Heart right ventricle (tissue), 16 donors: ENCODE results near the gene AGPS. TPM values are rescaled to one million over a fixed set of nuclear protein-coding genes. Genes with fewer than 3 reads are reported as not detected.

Source experiments
- ATAC-seq, 8 donors: fragments of 200-7000 bp; cut with Tn5 transposase; one replicate each; pipeline ENCODE4 v1.9.1; 2020; ENCODE audit warnings: mild to moderate bottlenecking in 8 of 8, moderate library complexity in 8 of 8, moderate number of reproducible peaks in 1 of 8
- DNase-seq, 2 donors: peaks; one replicate each; pipeline ENCODE4 v3.0.0-alpha.2; 2020
- H3K27ac ChIP-seq, 10 donors: fragments of 200-600 bp; sonication (generic) in 2 of 10; one replicate each; pipeline versions ENCODE4 v1.5.0 to v1.8.0; 2020 to 2022; ENCODE audit warnings: mild to moderate bottlenecking in 3 of 10
- H3K27me3 ChIP-seq, 7 donors: fragments of 200-600 bp; one replicate each; pipeline ENCODE4 v1.8.0; 2021 to 2022; ENCODE audit warnings: mild to moderate bottlenecking in 2 of 7
- H3K36me3 ChIP-seq, 9 donors: fragments of 200-600 bp; sonication (generic) in 1 of 9; one replicate each; pipeline versions ENCODE4 v1.5.0 to v1.8.0; 2020 to 2022; ENCODE audit warnings: mild to moderate bottlenecking in 2 of 9
- H3K4me1 ChIP-seq, 9 donors: fragments of 200-600 bp; sonication (generic) in 1 of 9; one replicate each; pipeline versions ENCODE4 v1.5.0 to v1.8.0; 2020 to 2022; ENCODE audit warnings: mild to moderate bottlenecking in 4 of 9
- H3K4me3 ChIP-seq, 10 donors: fragments of 200-600 bp; sonication (generic) in 2 of 10; one replicate each; pipeline versions ENCODE4 v1.5.0 to v1.8.0; 2020 to 2022; ENCODE audit warnings: mild to moderate bottlenecking in 7 of 10, moderate library complexity in 2 of 10
- H3K9me3 ChIP-seq, 11 donors: fragments of 200-600 bp in 10 of 11; sonication (generic) in 2 of 11; one replicate each; pipeline versions ENCODE4 v1.5.0 to v1.8.0; 2013 to 2022; ENCODE audit warnings: mild to moderate bottlenecking in 2 of 11, control low read depth in 1 of 11, moderate library complexity in 1 of 11
- CTCF ChIP-seq, 9 donors: fragments of 200-600 bp; sonication (generic) in 2 of 9; IDR thresholded peaks; one replicate each; pipeline versions ENCODE4 v1.5.0 to v1.8.0; 2021 to 2022; ENCODE audit warnings: antibody characterized with exemption in 9 of 9, mild to moderate bottlenecking in 5 of 9, moderate library complexity in 1 of 9
- WGBS, 2 donors: extraction: QIAGEN DNeasy Blood & Tissue Kit; methylation state at CpG; one replicate each; pipeline ENCODE4 v1.1.7; 2013; ENCODE audit warnings: inconsistent platforms in 1 of 2; 5-methylcytosine and 5-hydroxymethylcytosine counted together
- intact Hi-C, 10 donors: fragments of 100-400 bp; cut with DNase I; formaldehyde crosslinking; loops; one replicate each; pipeline versions ENCODE4 v1.11.1 to v1.14.2; 2022
- polyA plus RNA-seq, 2 donors: library from polyadenylated mRNA; stranded (reverse); fragments of 200-250 nt; gene quantifications; one replicate each; pipeline ENCODE4 v1.2.3, GENCODE V29; 2013
- total RNA-seq, 10 donors: library from RNA; stranded (reverse); fragmentation: NEBNext Ultra II Directional in 3 of 10; extraction: Animal tissue kit (Norgen Biotek cat#: 25700) in 3 of 10; gene quantifications; one replicate each; pipeline versions ENCODE4 v1.2.1 to v1.2.4, GENCODE V29; 2021 to 2023
- donor health status: Arrhythmogenic right ventricular cardiomyopathy.
- donor health status: ischemic (EF 13 %, LVEDD 7.1; RV severe dilation, severe dysfunction).
- donor health status: healthy with polysubstance abuse.
- donor health status: DM: no; HTN: yes; CAD: no.
- donor health status: DM: no; HTN: no; CAD: no.
- donor health status: ischemic (EF 25% LVEDD 6.9; RV normal size, moderate dysfunction).
- donor health status: ischemic (EF 25% LVEDD 5.7; RV mildly dilated, moderate dysfunction).
- donor health status: healthy.
- donor health status: DM: yes; HTN: yes; CAD: no.
- donor health status: Ischemic cardiomyopathy.
- donor health status: ischemic (EF 35%, LVEDD 5.7; RV mildly dilated, moderate dysfunction).
- donor health status: nonischemic (EF 11% LVEDD 7.7; RV severe dilation, severe dysfunction).
- donor health status: DM: yes; HTN: yes; CAD: no.
- donor health status: PGD.
- donor health status: ischemic (EF 29% LVEDD 5.4; RV normal size, mild dysfunction).
- donor health status: nonischemic (EF 23%, LVEDD 6.1; RV moderate dilation, normal function).

Gene AGPS
- total and polyA plus RNA-seq, 12 donors: 4.6 to 32.0 (median 28.4) TPM

- Histone ChIP-seq H3K9me3 (no peaks in the 10 kb centered on the region), H3K4me1 (no peaks in the 10 kb centered on the region), H3K36me3 (peaks cover 0 to 63% (median 0%) of the 10 kb centered on the region in 9 donors), H3K27me3 (no peaks in the 10 kb centered on the region), H3K27ac (no peak overlapping the region), H3K4me3 (no peak overlapping the region)
- intact Hi-C loops: no loop called here
- TF ChIP-seq CTCF (IDR thresholded peaks at IDR 0.05): no peak
- ATAC-seq (no peak), DNase-seq (no peak)
Measured at GRCh38 chr2:177506505-177506904, 113.9 kb downstream of the AGPS start.

GRCh38 chr2:177506998-177507397 lies 114.4 kb downstream of the AGPS start:
- DNase-seq: no peak
- ATAC-seq: no peak
- Histone ChIP-seq H3K27me3 (no peaks in the 10 kb centered on the region), H3K36me3 (peaks cover 0 to 63% (median 0%) of the 10 kb centered on the region in 9 donors), H3K4me1 (no peaks in the 10 kb centered on the region), H3K27ac (no peak overlapping the region), H3K4me3 (no peak overlapping the region), H3K9me3 (no peaks in the 10 kb centered on the region)
- intact Hi-C loops: no loop called here
- 96 to 98% methylated on average over 2 of the region's 2 CpGs for WGBS, 2 donors
- TF ChIP-seq CTCF (IDR thresholded peaks at IDR 0.05): no peak

- WGBS, 2 donors: 86 to 87% methylated on average over 4 of the region's 4 CpGs
- Histone ChIP-seq H3K9me3 (no peaks in the 10 kb centered on the region), H3K27ac (no peak overlapping the region), H3K4me3 (no peak overlapping the region), H3K4me1 (no peaks in the 10 kb centered on the region), H3K27me3 (no peaks in the 10 kb centered on the region), H3K36me3 (peaks cover 0 to 69% (median 13%) of the 10 kb centered on the region in 9 donors)
- intact Hi-C loops: no loop called here
- ATAC-seq (no peak), DNase-seq (no peak)
- TF ChIP-seq CTCF (IDR thresholded peaks at IDR 0.05): no peak
Measured at GRCh38 chr2:177516824-177517544, 124.4 kb downstream of the AGPS start.

- Histone ChIP-seq H3K9me3 (no peaks in the 10 kb centered on the region), H3K27ac (no peak overlapping the region), H3K36me3 (peaks cover 0 to 73% (median 12%) of the 10 kb centered on the region in 9 donors), H3K4me3 (no peak overlapping the region), H3K27me3 (no peaks in the 10 kb centered on the region), H3K4me1 (no peaks in the 10 kb centered on the region)
- no peak for TF ChIP-seq CTCF (IDR thresholded peaks at IDR 0.05)
- intact Hi-C loops: no loop called here
- DNase-seq: no peak
- 95 to 99% methylated on average over 2 of the region's 2 CpGs for WGBS, 2 donors
- no peak for ATAC-seq
Measured at GRCh38 chr2:177518754-177519153, 126.2 kb downstream of the AGPS start.
